Upper lobe of left lung (tissue), 6 donors: ENCODE data around the gene PSMD6. TPM values are rescaled to one million over a fixed set of nuclear protein-coding genes. Genes with fewer than 3 reads are reported as not detected.

ENCODE experiments used
- ATAC-seq, 2 donors: fragments of 200-7000 bp; cut with Tn5 transposase; one replicate each; pipeline ENCODE4 v1.9.1; 2022; ENCODE audit warnings: mild to moderate bottlenecking in 2 of 2, moderate library complexity in 2 of 2; ENCODE audit not compliant: low FRiP score in 2 of 2
- DNase-seq, 2 donors: peaks; one replicate each; pipeline ENCODE4 v3.0.0-alpha.2; 2019 to 2020
- H3K27ac ChIP-seq, 4 donors: fragments of 200-600 bp; sonication (generic); one replicate each; pipeline ENCODE4 v1.5.1; 2016 to 2019
- H3K27me3 ChIP-seq, 4 donors: fragments of 200-600 bp; sonication (generic); one replicate each; pipeline ENCODE4 v1.5.1; 2017 to 2019
- H3K36me3 ChIP-seq, 4 donors: fragments of 200-600 bp; sonication (generic); one replicate each; pipeline ENCODE4 v1.5.1; 2016 to 2019
- H3K4me1 ChIP-seq, 4 donors: fragments of 200-600 bp; sonication (generic); one replicate each; pipeline ENCODE4 v1.5.1; 2018 to 2019
- H3K4me3 ChIP-seq, 4 donors: fragments of 200-600 bp; sonication (generic); one replicate each; pipeline ENCODE4 v1.5.1; 2017 to 2019; ENCODE audit warnings: mild to moderate bottlenecking in 2 of 4, moderate library complexity in 1 of 4
- H3K9me3 ChIP-seq, 4 donors: fragments of 200-600 bp; sonication (generic); one replicate each; pipeline ENCODE4 v1.5.1; 2018 to 2019
- EP300 ChIP-seq, 4 donors: sonication (generic); formaldehyde crosslinking; IDR thresholded peaks; one replicate each; pipeline ENCODE4 v1.5.1; 2017; ENCODE audit warnings: antibody characterized with exemption in 4 of 4, control low read depth in 2 of 4
- POLR2A ChIP-seq, 4 donors: fragments of 450-650 bp; IDR thresholded peaks; one replicate each; pipeline ENCODE4 v1.5.1; 2016 to 2017; ENCODE audit warnings: antibody characterized with exemption in 4 of 4, mild to moderate bottlenecking in 2 of 4
- POLR2AphosphoS5 ChIP-seq, 2 donors: sonication (generic); formaldehyde crosslinking; IDR thresholded peaks; one replicate each; pipeline ENCODE4 v1.5.1; 2017; ENCODE audit warnings: antibody characterized with exemption in 2 of 2
- WGBS, 2 donors: methylation state at CpG; one replicate each; pipeline ENCODE4 v1.1.5; 2017 to 2018; 5-methylcytosine and 5-hydroxymethylcytosine counted together
- total RNA-seq, 6 donors: library from RNA; depleted of rRNA in 4 of 6; stranded (reverse); fragments of >200 nt in 4 of 6; gene quantifications; one replicate each; pipeline versions ENCODE4 v1.1.0 to v1.2.1, GENCODE V29; 2016 to 2021
- TF ChIP-seq, protein P1 (sequence below), 6 experiments: fragments of 450-650 bp in 4 of 6; fragments of 200-600 bp in 2 of 6; sonication (generic) in 2 of 6; IDR thresholded peaks; one replicate each; pipeline ENCODE4 v1.5.1; 2016 to 2019; ENCODE audit warnings: antibody characterized with exemption in 6 of 6
- donor health status: DM: no; HTN: no; CAD: no; lungs with moderate emphysema.
- donor health status: DM: no; HTN: yes; CAD: no; lungs with severe emphysema.

The PSMD6 gene
- total RNA-seq, 6 donors from 2014 or later = 41.2 to 69.3 (median 58.6) TPM

DNA sequence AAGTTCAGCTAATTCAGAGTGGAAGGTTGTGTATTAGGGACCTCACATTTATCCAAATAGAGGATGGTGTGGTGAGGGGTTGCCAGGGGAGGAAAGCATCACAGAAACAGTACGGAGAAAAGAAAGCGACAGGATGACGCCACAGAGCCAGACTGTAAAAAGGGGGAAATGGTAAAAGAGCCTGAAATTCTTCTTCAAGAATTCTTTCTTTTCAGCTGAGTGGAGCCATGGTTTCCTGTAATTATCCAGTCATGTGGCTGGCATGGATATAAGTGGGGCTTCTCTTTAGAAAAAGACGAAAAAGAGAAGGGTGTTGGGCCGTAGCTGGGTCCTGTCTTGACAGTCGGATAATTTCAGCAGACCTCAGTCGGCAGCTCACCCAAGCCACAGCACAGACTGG, 24.5 kb upstream of the PSMD6 start:
- DNase-seq = no peak
- 61 to 77% methylated on average over 7 of the region's 7 CpGs for WGBS, 2 donors

DNA sequence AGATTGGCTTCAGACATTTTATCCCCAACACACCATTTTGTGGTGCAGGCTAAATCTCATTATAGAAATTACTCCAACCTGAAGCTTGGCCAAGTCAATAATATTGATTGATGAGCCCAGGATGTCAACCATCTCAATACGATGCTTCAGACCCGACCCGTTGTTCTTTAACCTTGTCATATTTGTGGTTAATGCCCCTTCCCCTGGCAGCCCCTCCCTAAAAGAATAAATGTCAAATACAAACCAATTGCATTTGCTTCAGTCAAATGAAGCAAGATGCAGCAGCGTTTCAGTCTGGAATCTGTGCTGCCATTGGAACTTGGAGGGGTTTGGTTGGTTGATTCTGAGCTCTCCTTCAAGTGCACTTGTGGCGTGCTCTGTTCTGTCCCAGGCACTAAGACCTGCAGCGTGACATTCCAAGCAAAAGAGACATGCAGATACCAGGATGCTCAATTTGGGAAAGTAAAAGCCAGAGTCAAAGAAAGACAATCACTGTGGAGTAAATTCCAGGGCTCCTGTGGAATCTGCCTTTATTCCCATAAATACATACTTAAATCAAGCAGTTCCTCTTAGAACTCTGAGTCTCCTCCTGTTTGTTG, 23.8 kb upstream of the PSMD6 start:
- Histone ChIP-seq H3K27me3 (no peaks in the 10 kb centered on the region), H3K4me3 (no peak overlapping the region), H3K9me3 (no peaks in the 10 kb centered on the region), H3K27ac (no peak overlapping the region), H3K36me3 (no peaks in the 10 kb centered on the region), H3K4me1 (peaks cover 0 to 8% (median 0%) of the 10 kb centered on the region in 4 donors)
- DNase-seq (peak in 1 of 2 donors; percentile 28), ATAC-seq (no peak)
- TF ChIP-seq POLR2A (IDR thresholded peaks at IDR 0.05) = no peak
- TF ChIP-seq, protein P1, sequence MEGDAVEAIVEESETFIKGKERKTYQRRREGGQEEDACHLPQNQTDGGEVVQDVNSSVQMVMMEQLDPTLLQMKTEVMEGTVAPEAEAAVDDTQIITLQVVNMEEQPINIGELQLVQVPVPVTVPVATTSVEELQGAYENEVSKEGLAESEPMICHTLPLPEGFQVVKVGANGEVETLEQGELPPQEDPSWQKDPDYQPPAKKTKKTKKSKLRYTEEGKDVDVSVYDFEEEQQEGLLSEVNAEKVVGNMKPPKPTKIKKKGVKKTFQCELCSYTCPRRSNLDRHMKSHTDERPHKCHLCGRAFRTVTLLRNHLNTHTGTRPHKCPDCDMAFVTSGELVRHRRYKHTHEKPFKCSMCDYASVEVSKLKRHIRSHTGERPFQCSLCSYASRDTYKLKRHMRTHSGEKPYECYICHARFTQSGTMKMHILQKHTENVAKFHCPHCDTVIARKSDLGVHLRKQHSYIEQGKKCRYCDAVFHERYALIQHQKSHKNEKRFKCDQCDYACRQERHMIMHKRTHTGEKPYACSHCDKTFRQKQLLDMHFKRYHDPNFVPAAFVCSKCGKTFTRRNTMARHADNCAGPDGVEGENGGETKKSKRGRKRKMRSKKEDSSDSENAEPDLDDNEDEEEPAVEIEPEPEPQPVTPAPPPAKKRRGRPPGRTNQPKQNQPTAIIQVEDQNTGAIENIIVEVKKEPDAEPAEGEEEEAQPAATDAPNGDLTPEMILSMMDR (IDR thresholded peaks at IDR 0.05) = no peak
- TF ChIP-seq POLR2AphosphoS5 (IDR thresholded peaks at IDR 0.05) = no peak
- TF ChIP-seq EP300 (IDR thresholded peaks at IDR 0.05) = no peak
- WGBS, 2 donors = 54 to 56% methylated on average over 6 of the region's 6 CpGs

More for the DNA sequence above, 24.5 kb upstream of the PSMD6 start:
- TF ChIP-seq EP300 (IDR thresholded peaks at IDR 0.05) (no peak), POLR2AphosphoS5 (IDR thresholded peaks at IDR 0.05) (no peak), POLR2A (IDR thresholded peaks at IDR 0.05) (no peak)
- TF ChIP-seq, protein P1 (IDR thresholded peaks at IDR 0.05) = no peak
- Histone ChIP-seq H3K27me3 (no peaks in the 10 kb centered on the region), H3K36me3 (no peaks in the 10 kb centered on the region), H3K4me3 (no peak overlapping the region), H3K4me1 (peaks cover 0 to 8% (median 0%) of the 10 kb centered on the region in 4 donors), H3K27ac (no peak overlapping the region), H3K9me3 (no peaks in the 10 kb centered on the region)
- no peak for ATAC-seq

DNA sequence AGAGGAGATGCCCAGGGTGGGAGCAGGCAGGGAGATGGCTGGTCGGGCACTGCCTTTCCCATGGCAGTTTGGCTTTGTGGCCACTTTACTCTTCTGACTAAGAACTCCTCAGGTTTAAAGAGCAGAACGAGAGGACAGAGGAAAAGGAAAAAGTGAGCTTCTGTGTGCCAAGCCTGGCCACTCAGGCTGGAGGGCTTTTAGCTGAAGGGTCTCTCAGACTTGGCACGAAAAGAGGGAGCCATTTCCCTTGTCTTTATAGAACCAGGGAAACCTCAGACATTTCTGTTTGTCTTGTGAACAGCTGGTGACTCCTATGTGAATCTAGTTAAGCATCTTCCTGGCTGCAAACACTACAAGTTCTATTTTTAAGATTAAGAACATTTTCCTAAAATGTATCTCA, 23.3 kb upstream of the PSMD6 start:
- 63 to 76% methylated on average over 3 of the region's 3 CpGs for WGBS, 2 donors
- DNase-seq = no peak
- H3K4me1 ChIP-seq = peaks cover 0 to 8% (median 0%) of the 10 kb centered on the region in 4 donors

DNA sequence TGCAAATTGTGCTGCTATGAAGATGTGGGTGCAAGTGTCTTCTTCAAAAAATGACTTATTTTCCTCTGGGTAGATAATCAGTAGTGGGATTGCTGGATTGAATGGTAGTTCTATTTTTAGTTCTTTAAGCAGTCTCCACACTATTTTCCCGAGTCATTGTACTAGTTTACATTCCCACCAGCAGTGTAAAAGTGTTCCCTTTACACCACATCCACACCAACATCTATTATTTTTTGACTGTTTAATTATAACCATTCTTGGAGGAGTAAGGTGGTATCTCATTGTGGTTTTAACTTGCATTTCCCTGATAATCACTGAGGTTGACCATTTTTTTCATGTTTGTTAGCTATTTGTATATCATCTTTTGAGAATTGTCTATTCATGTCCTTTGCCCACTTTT, 19.7 kb upstream of the PSMD6 start:
- H3K4me1 ChIP-seq = peaks cover 0 to 8% (median 0%) of the 10 kb centered on the region in 4 donors
- TF ChIP-seq, protein P1 (IDR thresholded peaks at IDR 0.05) = no peak
- no peak for TF ChIP-seq EP300 (IDR thresholded peaks at IDR 0.05)
- no peak for TF ChIP-seq POLR2AphosphoS5 (IDR thresholded peaks at IDR 0.05)
- TF ChIP-seq POLR2A (IDR thresholded peaks at IDR 0.05) = no peak
- H3K27ac ChIP-seq = no peak overlapping the region
- ATAC-seq = no peak
- no peaks in the 10 kb centered on the region for H3K27me3 ChIP-seq
- no peak overlapping the region for H3K4me3 ChIP-seq
- no peaks in the 10 kb centered on the region for H3K36me3 ChIP-seq
- 54 to 76% methylated on average over 1 of the region's 1 CpG for WGBS, 2 donors
- DNase-seq = no peak
- H3K9me3 ChIP-seq = no peaks in the 10 kb centered on the region

More for the DNA sequence above, 23.3 kb upstream of the PSMD6 start:
- TF ChIP-seq, protein P1 (IDR thresholded peaks at IDR 0.05) = no peak
- TF ChIP-seq POLR2A (IDR thresholded peaks at IDR 0.05) = no peak
- no peak for TF ChIP-seq POLR2AphosphoS5 (IDR thresholded peaks at IDR 0.05)
- TF ChIP-seq EP300 (IDR thresholded peaks at IDR 0.05) = no peak
- H3K27ac ChIP-seq = no peak overlapping the region
- no peaks in the 10 kb centered on the region for H3K36me3 ChIP-seq
- no peaks in the 10 kb centered on the region for H3K27me3 ChIP-seq
- no peak for ATAC-seq
- H3K4me3 ChIP-seq = no peak overlapping the region
- H3K9me3 ChIP-seq = no peaks in the 10 kb centered on the region
